Measurements from ENCODE around the gene CEP72.

- no peak for TF ChIP-seq CTCF (IDR thresholded peaks at IDR 0.05)
- no peak for TF ChIP-seq POLR2A (IDR thresholded peaks at IDR 0.05)
These were observed 52.3 kb downstream of the CEP72 start for GRCh38 chr5:664343-664993.

Measured in heart left ventricle (tissue), 13 donors.